Measurements from ENCODE around the gene OVOL1.

The OVOL1 gene

DNA sequence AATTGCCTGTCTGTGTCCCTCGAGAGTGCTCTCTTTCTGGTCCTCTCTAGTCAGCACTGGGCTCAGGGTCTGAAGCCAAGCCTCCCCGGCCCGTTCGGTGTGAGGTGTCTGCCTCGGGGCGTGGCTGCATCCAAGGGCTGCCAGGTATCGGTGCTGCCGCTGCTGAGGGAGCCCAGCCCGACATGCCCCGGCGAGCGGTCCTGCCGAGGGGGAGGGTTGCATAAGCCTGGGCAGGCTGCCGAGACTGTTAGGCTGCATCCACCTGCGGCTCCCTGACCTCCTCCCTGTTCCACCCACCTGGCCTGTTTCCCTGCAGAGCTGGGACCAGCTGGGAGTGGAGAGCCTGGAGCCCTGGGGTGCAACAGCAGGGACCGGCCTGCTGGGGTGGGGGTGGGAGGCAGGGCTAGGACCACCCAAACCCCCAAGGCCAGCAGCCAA, 6.3 kb downstream of the OVOL1 start:
- no peak for DNase-seq

DNA sequence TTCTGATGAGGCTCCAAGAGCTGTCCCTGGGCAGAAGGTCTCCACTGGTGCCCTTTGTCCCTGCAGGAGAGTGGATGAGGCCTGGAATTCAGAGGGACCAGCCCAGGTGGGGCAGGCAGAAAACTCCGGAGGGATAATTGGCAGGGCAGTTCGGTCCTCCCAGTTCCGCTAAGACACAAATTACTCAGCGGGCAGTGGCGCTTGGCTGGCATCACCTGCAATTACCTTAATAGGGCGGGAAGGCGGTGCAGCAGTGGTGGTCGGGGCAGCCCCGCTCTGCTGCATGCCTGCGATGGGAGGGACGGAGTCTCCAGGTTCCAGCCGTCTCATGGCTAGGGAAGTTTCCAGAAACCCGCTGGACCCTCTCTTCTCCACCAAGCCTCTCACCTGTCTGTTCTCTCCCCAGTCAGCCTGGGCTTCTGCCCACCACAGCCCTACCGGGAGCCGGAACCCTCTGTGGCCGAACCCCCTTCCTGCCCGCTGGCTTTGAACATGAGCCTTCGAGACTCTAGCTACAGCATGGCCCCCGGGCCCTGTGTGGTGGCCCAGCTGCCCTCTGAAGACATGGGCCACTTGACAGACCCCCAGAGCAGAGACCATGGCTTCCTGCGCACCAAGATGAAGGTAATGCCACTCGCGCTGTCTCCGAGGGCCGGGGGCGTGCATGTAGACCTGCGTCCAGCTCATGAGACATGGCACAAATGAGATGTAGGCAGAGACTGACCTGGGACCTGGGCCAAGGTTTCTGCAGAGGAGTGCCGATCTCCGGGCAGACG, 7.0 kb downstream of the OVOL1 start:
- DNase-seq: no peak

DNA sequence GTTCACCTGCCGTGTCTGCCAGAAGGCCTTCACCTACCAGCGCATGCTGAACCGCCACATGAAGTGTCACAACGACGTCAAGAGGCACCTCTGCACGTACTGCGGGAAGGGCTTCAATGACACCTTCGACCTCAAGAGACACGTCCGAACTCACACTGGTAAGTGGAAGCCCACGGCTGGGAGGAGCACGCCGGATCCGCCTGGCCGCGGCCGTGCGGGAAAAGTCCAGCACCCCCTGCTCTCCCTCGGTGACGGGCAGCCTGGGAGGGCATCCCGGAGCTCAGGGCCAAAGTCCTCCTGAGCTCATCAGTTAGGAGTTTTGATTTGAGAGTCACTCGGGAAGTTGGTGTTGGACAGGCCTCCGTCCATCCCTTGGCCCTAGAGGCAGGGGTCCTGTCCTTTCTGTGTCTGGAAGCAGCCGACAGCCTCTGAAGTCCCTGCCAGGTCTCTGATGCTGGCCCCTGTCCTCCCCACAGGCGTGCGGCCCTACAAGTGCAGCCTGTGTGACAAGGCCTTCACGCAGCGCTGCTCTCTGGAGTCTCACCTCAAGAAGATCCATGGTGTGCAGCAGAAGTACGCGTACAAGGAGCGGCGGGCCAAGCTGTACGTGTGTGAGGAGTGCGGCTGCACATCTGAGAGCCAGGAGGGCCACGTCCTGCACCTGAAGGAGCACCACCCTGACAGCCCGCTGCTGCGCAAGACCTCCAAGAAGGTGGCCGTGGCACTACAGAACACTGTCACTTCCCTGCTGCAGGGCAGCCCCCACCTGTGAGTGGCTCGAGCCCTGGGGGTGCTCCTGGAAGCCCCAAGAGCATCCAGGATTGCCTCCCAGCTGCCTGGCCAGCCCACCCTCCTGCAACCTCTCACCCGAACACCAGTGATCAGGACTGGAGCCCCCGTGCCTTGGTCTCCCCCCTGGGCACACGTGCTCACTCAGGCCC, 8.0 kb downstream of the OVOL1 start:
- DNase-seq: no peak

DNA sequence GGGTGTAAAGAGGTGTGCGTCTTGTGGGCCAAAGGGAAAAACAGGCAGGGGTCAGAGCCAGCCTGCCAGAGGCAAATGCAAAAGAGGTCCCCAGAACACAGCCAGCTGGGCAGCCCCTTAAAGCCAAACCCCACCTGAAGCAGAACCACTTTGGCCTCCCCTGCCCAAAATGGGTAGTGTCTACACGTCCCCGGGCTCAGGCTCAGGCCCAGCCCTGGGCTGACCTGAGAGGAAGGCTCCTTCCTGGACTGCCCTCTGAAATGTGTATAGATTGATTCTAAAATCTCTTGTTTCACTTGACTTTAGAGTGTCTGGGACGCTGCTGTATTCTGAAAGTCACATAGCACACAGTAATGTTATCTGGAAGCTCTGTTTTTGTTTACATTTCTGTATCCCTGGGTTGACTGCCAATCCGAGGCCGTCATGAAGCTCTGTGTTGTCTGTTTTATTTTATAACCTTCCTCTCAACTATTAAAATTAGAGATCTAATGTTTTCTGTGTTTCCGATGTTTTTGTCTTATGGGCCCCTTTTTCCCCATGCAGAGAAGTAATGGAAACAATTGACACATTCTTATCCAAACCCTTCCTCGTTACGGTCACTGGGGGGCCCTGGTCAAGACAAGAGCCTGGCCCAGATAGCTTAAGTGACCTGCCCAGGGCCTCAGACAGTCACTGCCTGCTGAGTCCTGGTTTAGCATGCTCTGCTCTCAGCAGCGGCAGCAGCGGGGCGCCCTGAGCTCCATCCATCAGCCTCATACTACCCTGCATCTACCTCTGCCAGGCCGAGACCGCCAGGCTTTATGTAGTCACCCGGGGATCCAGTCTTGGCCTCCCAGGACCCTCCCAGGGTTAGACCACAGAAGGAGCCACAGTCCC, 10.1 kb downstream of the OVOL1 start:
- DNase-seq: no peak

DNA sequence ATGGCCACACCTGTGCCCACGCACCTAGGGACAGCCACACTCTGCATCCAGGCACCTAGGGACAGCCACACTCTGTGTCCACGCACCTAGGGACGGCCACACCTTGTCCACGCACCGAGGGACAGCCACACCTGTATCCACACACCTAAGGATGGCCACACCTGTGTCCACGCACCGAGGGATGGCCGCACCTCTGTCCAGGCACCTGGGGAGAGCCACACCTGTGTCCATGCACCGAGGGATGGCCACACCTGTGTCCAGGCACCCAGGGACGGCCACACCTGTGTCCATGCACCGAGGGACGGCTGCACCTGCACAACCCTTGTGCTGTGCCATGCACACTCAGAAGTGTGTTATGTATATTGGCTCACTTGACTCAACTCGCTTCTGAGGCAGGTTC, 10.8 kb downstream of the OVOL1 start:
- DNase-seq: no peak

DNA sequence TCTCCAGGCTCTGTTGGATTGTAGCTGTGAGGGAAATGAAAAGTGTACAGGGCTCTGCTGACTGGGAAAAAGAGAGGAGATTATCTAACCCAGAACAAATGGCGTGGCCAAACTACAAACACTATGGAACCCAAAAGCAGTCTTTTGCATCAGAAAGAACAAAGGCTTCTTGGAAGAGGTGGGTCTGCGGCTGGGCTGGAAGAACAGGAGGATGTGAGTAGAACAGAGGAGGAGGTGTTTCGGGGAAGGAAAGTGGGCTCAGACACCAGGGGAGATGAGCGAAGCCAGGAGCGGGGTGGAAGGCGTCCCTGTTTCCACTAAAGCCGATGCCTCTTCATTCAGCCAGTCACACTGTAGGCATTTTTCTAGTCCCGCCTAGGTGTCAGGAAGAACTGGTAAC, 12.0 kb downstream of the OVOL1 start:
- DNase-seq: no peak

DNA sequence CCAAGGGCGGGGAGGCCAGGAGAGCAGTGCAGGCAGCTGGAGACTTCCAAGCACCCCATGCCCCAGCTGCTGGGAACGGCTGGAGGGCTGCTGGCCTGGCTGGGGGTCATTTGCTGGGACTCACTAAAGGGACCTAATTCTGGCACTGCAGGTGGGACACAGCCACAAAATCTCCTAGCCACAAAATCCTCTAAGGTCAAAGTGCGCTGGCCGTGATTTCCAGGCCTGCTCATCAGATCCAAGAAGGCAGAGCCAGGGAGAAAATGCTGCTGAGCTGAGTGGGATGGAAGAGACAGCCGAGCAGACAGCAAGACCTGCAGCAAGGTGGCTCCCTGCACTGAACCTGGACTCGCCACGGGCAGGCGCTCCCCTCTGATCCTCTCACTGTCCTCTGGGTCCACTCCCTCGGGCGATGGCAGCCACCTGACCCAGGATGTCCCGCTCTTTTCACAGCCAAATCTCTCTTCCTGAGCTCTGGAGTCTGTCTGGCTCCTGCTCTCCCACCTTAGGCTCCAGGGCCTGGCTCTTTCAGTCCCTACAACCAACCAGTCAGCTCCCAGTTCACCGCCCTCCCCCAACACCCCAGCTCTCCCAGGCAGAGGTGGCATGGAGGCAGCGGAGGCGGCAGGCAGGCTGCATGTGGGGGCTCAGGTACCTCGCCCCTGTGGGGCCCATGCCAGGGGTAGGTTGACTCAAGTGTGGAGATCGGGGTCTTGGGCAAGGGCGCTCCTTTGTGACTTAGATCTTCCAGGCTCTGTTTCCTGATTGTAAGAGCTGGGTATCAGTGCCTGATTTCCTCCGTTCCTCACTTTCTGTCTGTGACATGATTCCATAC, 14.5 kb downstream of the OVOL1 start:
- no peak for DNase-seq

DNA sequence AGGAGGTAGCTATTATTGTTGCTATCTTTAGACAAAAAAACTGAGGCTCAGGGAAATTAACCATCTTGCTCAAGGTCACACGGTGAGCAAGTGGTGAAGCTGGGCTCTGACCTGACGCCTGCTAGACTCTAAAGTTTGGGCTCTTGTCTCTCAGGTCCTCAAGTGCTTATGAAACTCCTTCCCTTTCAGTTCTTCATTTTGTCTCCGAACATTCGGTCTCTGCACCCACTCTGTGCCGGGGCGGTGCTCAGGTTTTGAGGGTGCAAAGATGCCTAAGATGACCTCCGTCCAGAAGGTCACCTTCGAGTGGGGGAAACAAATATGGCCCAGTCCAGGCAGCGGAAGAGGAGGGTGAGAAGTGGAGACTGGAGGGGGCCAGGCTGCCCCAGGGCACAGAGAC, 16.0 kb downstream of the OVOL1 start:
- DNase-seq: no peak

DNA sequence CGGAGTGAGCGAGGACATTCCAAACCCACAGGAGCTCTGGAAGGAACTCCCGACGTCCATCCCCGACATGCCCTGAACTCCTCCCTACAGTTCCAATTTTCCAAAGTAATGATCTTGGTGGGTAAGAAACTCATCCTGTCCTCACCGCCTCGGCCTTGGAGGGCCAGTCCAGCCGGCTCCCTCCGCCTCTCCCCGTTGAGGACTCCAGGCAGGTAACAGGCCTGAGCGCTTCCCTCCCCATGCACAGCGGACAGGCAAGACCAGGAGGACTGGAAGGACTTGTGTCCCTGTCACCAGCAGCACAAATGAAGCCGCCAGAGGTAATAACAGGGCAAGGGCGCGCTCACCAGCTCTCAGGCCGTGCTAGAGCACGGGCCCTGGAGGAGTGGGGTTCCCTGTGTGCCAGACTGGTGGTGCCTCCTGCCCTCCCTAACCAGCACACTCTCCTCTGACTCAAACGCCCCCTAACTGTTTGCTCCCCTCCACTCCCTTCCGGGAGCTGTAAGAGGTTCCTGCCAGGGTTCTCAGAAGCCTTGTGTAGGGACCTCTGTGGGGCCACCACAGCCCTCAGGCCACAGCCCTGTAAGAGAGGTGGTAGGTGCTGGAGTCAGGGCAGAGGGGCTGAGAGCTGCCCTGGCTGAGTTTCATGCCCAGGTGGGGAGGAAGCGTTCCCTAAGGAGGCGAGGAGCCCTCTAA, 17.1 kb downstream of the OVOL1 start:
- no peak for DNase-seq

DNA sequence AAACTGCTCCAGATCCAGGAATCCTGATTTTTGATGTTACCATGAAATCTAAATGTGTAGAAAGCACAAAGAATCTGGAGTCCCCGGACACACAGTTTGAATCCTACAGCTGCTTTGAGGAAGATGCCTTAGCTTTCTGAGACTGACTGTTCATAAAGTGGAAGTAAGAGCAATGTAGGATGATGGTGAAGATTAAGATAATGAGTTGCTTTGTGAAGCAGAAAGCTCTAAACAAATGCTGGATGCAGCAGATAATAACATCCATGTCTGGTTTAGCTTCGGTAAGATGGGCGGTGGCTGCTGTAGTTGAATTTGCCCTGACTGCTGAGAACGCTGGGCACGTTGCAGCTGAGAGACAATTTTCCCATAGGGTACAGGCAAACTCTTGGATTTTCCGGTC, 20.1 kb downstream of the OVOL1 start:
- DNase-seq: no peak

DNA sequence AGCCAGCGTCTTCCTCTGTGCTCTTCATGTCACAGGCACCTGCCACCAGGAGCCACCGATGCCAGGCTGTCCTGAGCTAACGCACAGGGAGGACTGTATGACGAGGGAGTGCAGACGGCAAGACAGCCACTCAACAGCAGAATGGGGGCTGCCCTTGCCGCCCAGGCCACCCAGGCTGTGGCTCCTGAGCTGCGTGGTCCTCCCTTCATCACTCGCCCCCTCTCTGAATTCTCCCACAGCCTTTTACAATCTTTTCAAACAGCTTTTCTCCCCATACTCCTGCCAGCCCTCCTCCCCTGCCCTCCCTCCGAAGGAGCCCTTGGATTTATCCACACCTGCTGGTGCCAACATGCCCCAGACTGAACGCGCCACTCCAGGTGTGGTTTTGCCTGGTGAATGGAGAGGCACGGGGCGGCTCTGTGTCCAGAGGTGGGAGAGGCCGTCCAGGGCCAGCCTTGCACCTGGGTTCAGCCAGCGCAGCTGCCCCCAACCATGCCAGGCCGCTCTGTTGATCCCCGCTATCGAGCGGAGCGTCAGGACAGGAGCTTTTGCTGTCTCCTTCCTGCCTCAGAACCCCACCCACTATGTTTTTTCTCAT, 22.0 kb downstream of the OVOL1 start:
- no peak for DNase-seq

DNA sequence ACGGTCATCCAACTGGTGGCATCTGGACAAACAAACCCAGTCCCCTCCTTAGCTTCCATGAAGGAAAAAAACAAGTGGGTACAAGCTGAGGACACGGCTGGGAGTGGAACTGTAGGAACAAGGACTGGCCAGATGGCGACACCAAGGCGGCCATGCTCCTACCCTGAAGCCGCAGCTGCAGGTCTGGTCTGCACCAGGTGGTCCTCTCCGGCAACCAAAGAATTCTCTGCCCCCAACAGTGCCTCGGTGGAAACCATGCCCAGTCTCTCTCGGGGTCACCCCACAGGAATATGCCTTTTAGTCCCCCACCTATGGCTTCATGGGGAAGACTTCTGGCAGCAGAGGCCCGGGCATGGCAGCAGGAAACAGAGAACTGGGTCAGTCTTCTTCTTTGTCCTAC, 22.6 kb downstream of the OVOL1 start:
- no peak for DNase-seq

DNA sequence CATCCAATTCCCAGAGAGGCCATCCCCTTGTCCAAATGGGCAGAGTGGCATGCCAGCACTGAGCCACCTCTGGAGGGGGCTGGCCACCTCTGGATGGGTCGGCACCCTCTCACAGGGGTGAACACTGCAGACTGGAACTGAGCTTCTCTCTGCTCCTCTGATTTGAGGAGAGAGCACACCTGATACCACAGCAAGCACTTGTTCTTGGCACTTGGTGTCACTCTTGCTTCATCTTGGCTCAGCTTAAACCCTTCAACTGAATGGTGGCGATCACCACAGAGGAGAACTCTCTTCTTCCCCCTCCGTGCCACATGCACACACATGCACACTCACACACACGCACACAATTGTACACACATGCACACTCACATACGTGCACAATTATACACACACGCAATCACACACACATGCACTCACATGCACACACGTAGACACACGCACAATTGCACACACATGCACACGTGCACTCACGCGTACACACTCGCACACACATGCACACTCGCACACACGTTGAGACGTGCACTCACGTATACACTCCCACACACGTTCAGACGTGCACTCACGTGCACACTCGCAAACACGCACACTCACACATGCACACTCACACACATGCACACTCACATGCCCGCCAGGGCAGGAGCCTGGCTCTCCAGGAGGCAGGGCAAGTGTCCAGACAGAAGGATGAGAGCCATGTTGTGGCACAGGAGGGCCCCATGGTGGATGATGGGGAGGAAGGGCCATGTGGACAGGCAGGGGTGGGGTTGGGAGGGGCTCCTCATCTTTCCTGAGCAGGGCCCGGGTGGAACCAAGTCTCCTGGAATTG, 23.4 kb downstream of the OVOL1 start:
- DNase-seq: no peak

DNA sequence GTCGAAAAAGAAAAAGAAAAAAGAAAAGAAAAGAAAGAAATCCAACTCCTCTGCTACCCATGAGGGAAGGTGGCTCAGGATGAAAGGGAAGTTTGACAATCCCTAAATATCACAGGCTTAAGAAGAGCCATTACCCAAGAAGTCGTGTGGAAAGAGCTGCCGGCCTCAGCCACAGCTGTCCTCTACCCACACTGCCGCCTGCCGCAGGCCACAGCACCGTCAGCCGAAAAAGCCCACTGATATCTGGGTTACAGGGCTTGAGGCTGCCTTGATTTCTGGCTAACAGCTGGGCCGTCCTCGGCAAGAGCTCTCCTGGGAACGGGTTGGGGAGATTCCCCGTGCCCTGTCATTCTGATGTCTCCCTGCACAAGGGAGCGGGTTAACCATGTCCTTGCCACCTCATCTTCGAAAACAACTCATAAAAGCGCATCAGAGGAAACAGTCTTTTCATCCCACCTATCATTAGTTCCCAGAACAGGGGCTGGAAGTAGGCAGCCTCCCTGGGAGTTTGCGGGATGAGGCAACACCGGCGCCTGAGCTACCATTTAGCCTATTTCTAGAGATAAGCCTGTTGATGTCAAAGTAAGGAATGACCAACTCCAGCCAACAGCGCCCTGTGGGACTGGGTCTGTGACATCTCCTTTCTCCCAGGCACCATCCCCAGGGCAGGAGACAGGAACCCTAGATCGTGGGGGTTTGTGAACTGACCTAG, 25.1 kb downstream of the OVOL1 start:
- DNase-seq: peak; percentile 34

DNA sequence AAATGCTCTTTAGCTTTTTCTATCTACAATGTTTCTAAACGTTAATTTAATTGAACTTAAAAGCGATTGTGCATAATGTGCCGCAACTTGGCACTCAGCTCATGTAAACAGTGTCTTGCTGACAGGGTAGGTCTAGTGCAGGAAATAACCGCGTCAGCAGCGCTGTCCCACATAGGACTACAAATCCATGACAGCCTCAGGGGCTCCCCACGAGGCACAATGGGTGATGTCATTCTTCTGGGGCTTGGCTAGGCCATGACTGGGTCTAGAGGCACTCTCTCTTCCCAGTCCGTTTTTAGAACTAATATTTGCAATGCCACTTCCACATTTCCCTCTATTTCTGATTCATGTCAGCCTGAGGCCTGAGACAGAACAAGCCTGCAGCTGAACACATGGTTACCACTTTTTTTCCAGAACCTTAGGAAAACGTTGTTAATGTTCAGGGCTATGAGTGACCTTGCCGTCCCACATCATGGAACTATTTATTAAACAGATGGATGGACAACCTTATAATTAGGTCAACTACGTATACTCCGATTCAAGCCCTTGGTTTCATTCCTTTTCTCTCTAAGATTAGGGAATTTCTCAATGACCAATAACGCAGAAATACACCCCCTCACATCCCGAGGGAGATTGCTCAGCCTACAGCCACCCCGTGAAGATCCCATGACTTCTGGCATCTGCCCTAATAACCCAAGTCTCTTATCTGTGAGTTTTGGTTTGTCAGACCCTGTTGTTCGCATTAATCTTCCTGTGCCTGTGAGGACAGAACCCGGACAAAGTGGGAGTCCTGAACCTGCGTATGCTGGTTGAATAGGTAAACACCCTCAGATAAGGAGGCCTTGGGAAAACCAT, 27.5 kb downstream of the OVOL1 start:
- no peak for DNase-seq

DNA sequence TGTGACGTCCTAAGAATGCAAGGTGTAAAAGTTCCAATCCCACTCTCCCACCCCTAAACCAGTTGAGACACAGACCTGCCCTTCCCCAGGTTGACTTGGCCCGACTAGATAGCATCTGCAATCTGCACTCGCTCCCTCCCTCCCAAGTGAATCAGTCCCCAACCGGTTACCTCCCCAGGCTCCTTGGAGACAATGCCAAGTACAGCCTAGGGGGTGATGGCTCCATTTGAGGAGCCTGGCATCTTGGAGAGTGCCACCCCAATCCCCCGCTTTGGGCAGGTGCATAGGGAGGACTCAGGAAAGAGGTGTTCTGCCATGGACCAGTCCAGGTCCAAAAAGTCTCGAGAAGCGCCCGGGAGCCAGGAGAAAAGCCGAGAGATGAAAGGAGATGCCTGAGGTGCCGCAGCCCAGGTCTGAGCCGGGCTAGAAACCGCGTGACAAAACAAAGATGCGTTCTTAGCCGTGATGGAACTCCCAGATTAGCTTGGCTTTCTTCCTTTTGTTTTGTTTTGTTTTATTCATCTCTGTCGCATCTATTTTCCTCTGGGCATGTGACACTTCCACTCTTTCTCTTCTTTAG, 28.2 kb downstream of the OVOL1 start:
- DNase-seq: no peak

DNA sequence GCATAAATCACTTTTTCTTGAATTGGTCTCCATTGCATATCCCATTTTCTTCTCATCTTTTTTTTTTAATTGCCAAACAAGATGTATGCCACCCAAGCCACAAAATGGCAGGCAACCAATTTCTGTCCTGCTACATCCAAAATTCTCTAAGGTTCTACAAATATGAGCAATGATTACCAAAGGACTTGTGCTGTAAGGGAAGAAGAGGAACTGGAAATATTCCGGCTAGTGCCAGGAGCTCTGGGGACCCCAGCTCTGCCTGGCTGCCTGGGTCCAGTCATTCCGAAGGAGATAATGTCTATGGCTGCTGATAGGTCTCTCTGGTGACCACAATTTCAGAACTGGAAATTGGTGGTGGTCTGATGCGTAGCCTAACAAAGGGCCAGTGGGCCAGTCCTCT, 29.8 kb downstream of the OVOL1 start:
- DNase-seq: no peak

DNA sequence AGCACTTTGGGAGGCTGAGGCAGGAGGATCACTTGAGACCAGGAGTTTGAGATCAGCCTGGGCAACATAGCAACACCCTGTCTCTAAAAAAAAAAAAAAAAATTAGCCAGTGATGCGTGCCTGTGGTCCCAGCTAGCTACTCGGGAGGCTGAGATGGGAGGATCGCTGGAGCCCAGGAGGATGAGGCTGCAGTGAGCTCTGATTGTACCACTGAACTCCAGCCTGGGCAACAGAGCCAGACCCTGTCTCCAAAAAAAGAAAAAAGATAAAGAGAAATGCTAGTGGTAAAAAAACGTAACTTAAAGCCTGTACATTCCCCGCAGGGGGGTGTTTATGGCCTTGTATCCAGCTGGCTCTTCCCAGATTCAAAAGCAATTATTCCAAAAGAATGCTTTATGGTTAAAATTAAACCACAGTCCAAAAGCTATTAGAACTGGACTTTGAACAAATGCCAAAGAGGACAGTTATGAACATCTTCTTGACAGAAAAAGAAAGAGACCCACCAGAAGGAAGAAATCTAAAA, 30.5 kb downstream of the OVOL1 start:
- DNase-seq: peak; percentile 46
